Activated T-cell treated with anti-CD3 and anti-CD28 coated beads, Interleukin-2, amount 50 U/mL, for 1 hour (primary cell): ENCODE data around the gene RUNX2.

Experiments used
- DNase-seq: peaks from one replicate; pipeline ENCODE4 v3.0.0-alpha.2; 2020

The RUNX2 gene

DNA sequence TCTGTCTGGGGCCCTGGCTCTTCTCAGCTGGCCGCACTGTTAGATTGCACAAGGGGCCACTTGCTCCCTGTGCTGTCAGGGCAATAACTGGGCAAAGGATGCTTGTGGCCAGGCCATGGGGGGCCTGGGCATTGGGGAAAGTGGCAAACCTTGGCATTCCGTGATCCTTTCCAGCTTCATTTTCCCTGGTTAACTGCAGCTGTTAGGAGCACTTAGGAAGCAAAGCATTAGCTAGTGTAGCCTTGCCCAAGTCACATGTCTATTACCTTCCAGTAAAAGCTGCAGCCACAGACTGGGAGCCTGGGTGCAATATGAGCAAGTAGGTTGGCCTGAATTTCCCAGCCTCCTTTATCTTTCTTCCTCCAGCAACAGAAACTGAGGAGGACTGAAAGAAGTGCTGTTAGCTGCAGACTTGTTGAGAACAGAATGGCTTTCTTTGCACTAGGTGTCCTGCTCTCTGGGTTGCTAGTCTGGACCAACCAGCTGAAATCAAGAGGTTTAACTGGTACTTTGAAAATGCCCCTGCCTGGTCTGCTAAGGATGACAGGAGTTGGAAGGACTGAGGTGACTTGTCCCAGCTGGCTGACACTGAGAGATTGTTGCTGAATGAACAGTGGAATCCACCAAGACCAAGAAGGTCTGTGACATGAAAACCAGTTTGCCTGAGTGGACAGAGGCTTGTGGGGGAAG is 361.9 kb downstream of the RUNX2 start:
- DNase-seq = no peak

DNA sequence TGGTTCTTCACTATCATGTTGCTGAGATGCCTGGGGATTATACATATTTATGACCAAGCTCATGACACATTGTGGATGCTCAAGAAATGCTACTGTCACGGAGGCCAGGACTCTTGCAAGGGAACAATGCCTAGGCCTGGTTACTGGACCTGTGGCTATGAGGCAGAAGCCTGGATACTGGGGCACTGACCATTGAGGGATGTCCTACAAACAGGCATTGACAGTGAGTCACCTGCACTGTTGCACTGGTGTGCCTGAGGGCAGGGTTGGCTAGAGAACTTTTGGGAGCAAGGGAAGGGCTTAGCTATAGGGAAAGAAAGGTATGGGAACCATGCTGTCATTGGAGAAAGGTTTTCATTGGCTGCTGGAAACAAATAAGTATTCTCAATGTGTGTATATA is 362.7 kb downstream of the RUNX2 start:
- DNase-seq = no peak

DNA sequence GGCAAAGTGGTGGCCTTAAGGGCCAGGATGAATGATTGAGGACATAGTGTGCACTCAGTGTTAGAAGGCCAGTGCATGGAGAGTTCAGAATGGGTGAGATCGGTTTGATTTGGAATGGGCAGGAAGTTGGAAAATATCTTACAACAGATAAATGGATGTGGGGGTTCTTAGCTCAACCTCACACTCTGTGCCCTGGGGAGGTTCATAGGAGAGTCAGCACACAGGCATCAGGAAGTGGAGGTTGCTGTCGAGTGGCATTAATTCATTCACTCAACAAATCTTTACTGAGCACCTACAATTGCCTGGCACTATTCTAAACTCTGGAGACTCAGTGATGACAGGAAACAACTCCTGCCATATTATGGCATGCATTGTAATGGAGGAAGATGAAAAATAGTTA is 363.3 kb downstream of the RUNX2 start:
- no peak for DNase-seq

DNA sequence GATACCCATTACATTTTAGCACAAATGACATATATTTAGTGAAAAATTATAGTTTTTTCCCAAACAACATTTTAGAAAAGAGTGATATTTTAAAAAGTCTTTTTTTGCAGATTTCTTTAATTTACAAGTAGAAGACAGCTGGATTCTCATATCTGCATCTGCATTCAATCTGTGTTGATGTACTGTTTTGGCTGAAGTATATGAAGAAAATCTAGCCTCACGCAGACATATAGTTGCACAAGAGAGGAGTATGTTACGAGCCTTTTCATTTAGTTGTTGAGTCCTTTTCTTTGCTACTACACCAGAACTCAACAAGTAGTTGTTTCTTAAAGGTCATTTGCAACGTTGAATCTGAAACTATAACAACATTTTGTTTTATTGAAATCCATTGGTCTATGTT is 363.9 kb downstream of the RUNX2 start:
- DNase-seq = no peak

DNA sequence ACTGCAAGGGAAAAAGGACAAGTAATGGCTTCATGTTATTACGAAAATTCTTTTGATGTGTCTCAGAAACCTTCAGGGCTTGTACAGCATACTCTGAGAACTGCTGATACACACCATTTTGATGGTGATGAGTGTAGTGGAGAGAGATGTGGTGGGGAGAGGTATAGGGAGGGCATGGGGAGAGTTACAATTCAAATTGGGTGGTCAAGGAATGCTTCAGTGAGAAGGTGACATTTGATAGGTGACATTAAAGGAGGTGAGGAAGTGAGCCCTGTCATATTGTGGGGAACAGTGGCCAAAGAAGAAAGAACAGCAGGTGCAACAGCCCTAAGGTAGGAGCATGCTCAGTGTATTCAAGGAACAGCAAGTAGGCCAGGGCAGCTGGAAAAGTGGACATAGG is 368.6 kb downstream of the RUNX2 start:
- DNase-seq = no peak

DNA sequence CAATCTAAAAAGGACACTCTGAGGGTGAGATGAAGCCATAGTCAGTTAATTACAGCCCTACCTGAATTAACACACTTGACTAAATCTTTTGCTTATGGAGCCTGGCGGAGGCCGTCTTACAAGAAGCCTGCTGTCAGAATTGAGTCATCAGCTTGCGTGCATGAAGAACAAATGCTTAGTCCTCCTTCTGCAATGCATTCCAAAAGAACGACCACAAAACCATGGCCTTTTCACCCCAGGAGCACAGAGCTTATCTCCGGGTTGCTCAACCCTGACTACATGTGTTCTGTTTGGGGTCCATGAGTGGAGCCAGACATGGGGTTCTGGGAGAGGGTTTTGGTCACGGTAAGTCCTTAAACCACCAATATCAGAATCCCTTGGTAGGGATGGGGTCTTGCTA is 369.5 kb downstream of the RUNX2 start:
- DNase-seq = no peak

DNA sequence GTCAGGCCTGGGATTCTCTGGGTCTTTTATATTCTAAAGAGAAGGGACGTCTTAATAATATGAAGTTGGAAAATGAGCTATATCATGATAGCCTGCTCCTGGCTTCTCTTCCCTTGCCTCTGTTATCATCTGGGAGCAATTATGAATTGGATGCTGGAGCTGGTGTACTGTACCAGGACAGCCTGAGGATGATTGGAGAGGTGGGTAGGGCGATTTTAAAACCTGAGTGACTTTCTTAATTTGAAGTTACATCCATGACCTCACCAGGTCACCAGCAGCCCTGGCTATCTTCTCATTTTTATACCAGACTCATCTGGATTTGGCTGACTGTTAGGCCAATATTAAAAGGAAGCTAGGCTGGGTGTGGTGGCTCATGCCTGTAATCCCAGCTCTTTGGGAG is 369.9 kb downstream of the RUNX2 start:
- DNase-seq = no peak

DNA sequence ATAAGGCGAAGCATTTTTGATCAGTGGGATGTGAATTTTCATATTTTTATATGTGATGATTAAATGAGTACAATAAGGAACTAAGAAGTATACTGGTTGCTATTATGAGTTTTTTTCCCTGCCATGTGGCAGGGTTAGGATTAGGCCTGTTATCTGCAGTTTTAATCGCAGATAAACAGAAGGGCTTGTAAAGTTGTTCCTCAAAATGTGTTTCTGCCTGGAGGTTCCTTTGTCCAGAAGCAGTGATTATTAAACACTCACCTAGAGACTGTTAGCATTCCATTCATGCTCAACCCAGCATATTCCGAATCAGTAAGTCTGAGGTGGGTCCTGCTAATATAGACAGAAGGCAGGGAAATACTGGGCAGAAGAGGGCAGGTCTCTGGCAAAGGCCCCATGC is 371.5 kb downstream of the RUNX2 start:
- no peak for DNase-seq

DNA sequence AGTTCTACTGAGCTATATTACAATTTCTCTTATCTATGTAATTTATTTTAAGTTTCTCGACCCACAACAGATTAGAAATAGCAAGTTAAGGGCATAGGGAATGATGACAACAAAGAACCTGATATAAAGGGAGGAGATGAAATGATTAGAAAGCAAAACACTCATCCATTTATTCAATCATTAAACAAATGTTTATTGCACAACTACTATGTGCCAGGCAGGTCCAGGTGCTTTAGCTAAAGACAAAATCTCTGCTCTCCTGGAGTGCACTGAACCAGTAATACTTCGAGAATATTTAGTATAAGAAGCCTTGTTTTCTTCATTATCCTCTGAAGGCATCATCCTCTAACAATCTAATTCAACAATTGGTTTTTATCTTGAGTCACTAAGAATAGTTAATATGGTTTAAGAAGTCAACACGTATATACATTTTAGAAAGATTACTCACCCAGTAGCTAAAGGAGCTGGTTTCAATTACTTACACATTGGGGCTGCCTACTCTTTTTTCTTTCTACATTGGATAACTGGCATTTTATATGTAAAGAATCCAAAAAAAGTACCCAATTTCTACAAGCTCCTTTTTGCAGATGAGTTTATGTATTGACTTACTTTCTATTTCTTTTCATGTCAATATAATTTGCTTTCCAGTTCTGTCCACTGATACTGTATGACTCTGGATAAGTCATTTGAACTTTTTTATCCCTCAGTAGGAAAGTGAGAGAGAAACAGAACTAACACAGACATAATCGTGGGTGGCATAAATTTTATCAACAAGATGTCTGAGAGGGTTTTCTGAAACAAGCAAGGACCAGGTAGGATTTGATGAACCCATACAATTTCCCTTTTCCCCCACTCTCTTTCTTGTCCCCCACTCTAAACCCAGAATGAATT is 375.0 kb downstream of the RUNX2 start:
- DNase-seq = no peak

DNA sequence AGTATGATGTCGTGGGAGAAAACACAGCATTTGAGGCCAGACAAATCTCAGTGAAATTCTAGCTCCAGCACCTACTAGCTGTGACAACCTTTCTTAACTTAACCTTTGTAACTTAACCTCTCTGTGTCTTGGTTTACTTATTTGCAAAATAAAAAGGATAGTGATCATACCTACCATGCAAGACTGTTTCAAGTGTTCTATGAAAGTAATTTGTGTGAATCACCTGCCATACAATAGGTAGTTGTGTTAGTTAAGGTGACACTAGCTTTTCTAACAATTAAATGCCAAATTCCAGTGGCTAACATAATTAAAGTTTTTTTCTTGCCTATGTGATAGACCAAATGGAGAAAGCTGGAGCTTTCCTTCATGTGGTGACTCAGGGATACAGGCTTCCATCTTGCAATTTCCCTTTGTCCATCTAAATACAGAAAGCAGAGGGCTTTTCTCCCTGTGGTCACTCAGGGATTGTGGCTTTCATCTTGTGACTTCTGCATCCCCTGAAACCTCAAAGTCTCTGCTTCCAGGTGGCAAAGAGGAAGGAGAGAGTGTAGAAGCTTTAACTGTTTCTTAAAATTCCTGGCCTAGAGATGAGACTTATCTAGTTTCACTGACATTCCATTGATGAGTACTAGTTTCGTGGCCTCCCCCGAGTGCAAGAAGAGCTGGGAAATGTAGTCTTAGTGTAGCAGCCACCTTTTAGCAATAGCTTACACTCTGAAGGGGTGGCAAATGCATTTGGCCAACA is 376.1 kb downstream of the RUNX2 start:
- DNase-seq = no peak

DNA sequence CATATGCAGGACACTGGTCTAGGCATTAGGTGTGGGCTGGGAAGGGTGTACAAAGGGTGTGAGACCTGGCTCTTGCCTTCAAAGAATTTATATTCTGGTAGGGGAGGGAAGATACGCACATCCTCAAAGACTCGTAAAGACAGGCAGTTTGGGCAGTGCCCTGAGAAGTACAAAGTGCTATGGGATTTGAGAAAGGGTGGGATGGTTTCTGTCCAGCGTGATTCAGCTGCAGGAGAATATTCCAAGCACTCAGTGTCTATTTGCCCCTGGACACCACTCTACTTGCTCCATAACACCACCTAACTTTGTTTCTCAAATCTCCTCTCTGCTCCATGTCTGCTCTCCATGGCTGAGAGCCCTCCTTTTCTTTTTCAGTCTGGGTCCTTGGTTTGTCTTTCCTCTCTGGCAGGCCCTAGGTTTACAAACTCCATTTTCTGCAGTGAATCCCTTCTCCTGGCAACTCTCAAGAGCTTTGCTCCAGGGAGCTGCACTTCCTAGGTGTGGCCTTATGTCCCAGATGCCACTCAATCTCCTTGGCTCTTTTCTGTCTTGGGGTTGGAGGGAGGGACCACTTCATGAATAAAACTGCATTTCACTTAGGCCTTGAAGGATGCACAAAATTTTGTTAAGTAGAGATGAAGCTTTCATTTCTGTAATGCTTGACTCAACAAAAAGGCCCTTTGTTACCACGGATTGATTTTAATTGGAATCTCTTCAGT is 377.2 kb downstream of the RUNX2 start:
- no peak for DNase-seq

DNA sequence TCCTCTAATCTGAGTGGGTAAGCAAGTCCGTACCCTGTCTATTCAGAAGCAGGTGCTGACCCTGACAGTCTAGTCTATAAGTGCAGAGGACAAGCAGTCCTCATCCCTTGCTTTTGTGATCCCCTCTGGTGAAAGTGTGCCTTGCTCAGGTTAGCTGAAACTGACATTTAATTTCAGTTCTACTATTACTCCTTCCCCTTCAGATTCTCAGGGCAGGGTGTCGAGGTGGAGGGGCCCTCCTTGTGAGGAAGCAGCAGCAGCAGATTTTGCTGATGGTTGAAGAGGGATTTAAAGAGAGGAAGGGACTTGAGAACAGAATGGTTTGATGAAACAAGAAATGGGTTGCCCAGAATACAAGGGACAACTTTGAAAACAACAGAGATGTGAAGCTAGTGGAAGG is 378.2 kb downstream of the RUNX2 start:
- DNase-seq = no peak

DNA sequence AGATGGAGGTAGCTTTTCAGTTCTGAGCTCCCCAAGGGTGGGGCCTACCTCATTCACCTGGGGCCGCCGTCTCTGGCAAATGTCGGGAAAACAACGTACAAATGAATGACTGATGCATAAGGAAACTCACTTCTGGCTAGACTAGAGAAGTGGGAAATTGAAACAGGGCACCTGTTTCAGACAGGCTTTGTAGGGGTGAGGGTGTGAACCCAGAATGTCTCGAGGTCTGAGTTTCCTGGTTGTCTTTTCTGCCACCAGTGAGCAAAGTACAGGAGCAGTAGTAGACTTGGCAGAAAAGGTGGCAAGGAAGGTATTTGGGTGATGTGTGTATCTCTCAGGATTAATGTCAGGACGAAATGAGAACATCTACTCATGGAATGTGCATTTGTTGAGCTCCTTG is 379.0 kb downstream of the RUNX2 start:
- no peak for DNase-seq

DNA sequence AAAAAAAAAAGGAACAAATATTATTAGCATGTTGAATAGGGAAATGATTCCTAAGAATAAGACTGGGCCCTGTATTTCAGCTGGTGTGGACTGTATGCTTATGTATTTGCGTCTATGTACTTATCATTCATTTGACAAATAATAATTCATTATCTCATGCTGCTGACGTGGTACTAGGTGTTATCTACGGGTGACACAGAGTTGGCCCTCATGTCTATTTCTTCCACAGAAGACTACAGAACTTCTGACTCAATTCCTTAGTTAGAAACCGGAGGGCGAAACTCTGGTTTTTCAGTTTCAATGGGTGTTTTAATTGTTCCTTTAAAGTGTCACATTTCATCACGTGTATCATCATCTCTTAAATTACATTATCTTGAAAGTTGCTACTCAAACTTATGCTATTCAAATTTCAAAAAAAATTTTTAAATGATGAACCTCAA is 381.7 kb downstream of the RUNX2 start:
- no peak for DNase-seq

DNA sequence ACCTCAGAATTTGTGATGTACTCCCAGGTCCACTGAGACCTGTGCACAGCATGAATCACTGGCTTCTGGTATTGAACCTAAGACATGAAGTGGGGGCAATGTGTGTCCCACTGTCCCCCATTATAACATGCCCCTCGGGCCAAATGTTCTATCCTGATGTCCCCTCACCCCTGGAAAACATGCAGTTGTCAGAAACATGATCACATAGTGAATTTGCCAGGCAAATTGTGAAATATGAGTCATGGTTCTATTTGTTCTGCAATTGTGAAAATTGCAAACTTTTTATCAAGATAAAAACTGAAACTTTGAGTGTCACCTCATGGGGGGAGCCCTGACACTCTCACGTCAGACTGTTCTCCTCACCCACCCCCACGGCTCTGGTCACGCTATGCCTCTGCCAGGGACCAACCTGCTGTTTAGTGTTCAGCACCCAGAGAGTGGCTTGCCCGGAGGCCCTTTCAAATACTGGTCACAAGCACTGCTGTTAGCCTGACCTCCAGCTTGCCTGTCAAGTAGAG is 382.2 kb downstream of the RUNX2 start:
- no peak for DNase-seq

DNA sequence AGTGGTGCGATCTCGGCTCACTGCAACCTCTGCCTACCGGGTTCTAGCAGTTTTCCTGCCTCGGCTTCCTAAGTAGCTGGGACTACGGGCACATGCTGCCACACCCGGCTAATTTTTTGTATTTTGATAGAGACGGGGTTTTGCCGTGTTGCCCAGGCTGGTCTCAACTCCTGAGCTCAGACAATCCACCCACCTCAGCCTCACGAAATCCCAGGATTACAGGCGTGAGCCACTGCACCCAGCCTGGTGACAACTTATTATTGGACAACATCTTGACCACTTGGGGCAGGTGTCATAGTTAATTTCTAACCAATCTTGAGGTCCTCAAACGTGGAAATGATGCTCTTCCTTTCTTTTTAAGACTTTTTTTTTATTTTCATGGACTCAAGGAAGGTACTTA is 383.9 kb downstream of the RUNX2 start:
- no peak for DNase-seq

DNA sequence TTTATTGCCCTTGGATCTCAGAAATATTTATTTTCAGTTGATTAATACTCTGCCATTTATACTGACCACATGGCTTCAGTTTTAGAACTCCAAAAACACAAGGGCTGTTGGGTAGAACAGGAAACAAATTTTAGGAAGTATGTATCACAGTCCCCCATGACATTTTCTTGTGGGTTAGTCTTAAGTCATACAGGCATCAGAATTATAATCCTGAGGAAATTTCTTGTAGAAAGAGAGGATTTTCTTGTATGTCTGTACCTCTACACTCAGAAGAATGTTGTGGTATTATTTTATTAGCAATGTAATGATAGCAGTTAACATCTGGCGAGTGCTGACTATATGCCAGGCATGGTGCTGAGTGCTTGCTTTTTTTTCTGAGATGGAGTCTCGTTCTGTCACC is 384.7 kb downstream of the RUNX2 start:
- no peak for DNase-seq
